HCT116 (cell line): ENCODE results near the gene SORCS2. TPM values are rescaled to one million over a fixed set of nuclear protein-coding genes. Genes with fewer than 3 reads are reported as not detected.

ENCODE experiments used
- ATAC-seq: fragments of 200-7000 bp; cut with Tn5 transposase; 2 replicates; pipeline ENCODE4 v1.9.1; 2020; ENCODE audit warnings: mild to moderate bottlenecking, moderate library complexity
- BruUV-seq: library from RNA; stranded (reverse); fragments of 400-500 nt; replicated peaks from 2 replicates; lab custom pipeline; 2021; lab: Mats Ljungman, UMichigan
- CTCF ChIA-PET: fragments of 300-600 bp; sonication (Branson Sonifier 250); formaldehyde crosslinking; loops from one replicate; lab custom pipeline; 2021; ENCODE audit warnings: antibody characterized with exemption; lab: Charles Lee
- POLR2A ChIA-PET: fragments of 300-600, 350-600 bp; sonication (Branson Sonifier 250); formaldehyde crosslinking; loops from one replicate; lab custom pipeline; 2021; ENCODE audit warnings: antibody characterized with exemption; lab: Charles Lee
- RAD21 ChIA-PET, 2 experiments: fragments of 300-600 bp; sonication (Branson Sonifier 250); formaldehyde crosslinking; loops; one replicate each; lab custom pipeline; 2023; ENCODE audit warnings: low total read pairs in 2 of 2; ENCODE audit not compliant: uncharacterized antibody in 2 of 2, unreplicated experiment in 2 of 2, low non-redundant PET in 1 of 2; lab: Charles Lee
- DNase-seq: peaks from one replicate; pipeline ENCODE4 v3.0.0-alpha.2; 2010; ENCODE audit warnings: low read depth, low spot score
- H2AFZ ChIP-seq: fragments of 200-600 bp; shearing (Covaris generic), sonication (generic); 2 replicates; pipeline ENCODE4 v1.6.1; 2017; ENCODE audit warnings: low read depth, mixed run types, mixed read lengths, antibody characterized with exemption, low read length; ENCODE audit not compliant: poor library complexity, severe bottlenecking
- H3K27ac ChIP-seq: 2 replicates; pipeline ENCODE4 v1.5.1; 2012; ENCODE audit warnings: low read depth, low read length
- H3K27me3 ChIP-seq: fragments of 200-600 bp; sonication (generic); 2 replicates; pipeline ENCODE4 v1.6.1; 2016; ENCODE audit warnings: mixed run types, low read length, mixed read lengths; ENCODE audit not compliant: insufficient read depth
- H3K36me3 ChIP-seq, 2 experiments: fragments of 200-500 bp in 1 of 2; fragments of 200-600 bp in 1 of 2; sonication (Bioruptor generic) in 1 of 2; sonication (generic) in 1 of 2; 2 replicates each; pipeline versions ENCODE4 v1.5.1 to v1.6.1; 2014 to 2016; ENCODE audit warnings: low read length in 2 of 2, inconsistent platforms in 1 of 2, mixed read lengths in 1 of 2, mixed run types in 1 of 2; ENCODE audit not compliant: insufficient read depth in 2 of 2, control insufficient read depth in 1 of 2
- H3K4me1 ChIP-seq, 2 experiments: fragments of 200-600 bp in 1 of 2; sonication (generic) in 1 of 2; 2 replicates each; pipeline versions ENCODE4 v1.5.1 to v1.6.1; 2012 to 2017; ENCODE audit warnings: low read length in 2 of 2, inconsistent platforms in 1 of 2, mild to moderate bottlenecking in 1 of 2, mixed read lengths in 1 of 2, mixed run types in 1 of 2, moderate library complexity in 1 of 2; ENCODE audit not compliant: insufficient read depth in 2 of 2, control insufficient read depth in 1 of 2
- H3K4me2 ChIP-seq: fragments of 200-600 bp; sonication (generic); 2 replicates; pipeline ENCODE4 v1.6.1; 2017; ENCODE audit warnings: mixed run types, low read length, mixed read lengths
- H3K4me3 ChIP-seq, 2 experiments: fragments of 200-600 bp in 1 of 2; sonication (generic) in 1 of 2; replicated peaks in 1 of 2; 2 replicates each; pipeline ENCODE4 v1.5.1; 2011 to 2016; ENCODE audit warnings: low read length in 2 of 2, control low read depth in 1 of 2, low read depth in 1 of 2, mild to moderate bottlenecking in 1 of 2, mixed read lengths in 1 of 2, mixed run types in 1 of 2
- H3K79me2 ChIP-seq: fragments of 200-600 bp; sonication (generic); 2 replicates; pipeline ENCODE4 v1.6.1; 2017; ENCODE audit warnings: mild to moderate bottlenecking, mixed run types, low read length, moderate library complexity, mixed read lengths; ENCODE audit not compliant: insufficient read depth
- H3K9ac ChIP-seq: fragments of 200-600 bp; sonication (generic); 2 replicates; pipeline ENCODE4 v1.6.1; 2016; ENCODE audit warnings: low read length, mixed read lengths
- H3K9me2 ChIP-seq: fragments of 200-600 bp; sonication (generic), shearing (Covaris generic); 2 replicates; pipeline ENCODE4 v1.6.1; 2017; ENCODE audit warnings: mixed run types, mild to moderate bottlenecking, moderate library complexity; ENCODE audit not compliant: insufficient read depth
- H3K9me3 ChIP-seq, 2 experiments: fragments of 200-500 bp in 1 of 2; fragments of 200-600 bp in 1 of 2; sonication (Bioruptor generic) in 1 of 2; sonication (generic) in 1 of 2; 2 replicates each; pipeline ENCODE4 v1.6.1; 2014 to 2017; ENCODE audit warnings: low read length in 2 of 2, mixed read lengths in 2 of 2, inconsistent platforms in 1 of 2, low read depth in 1 of 2, mild to moderate bottlenecking in 1 of 2, mixed run types in 1 of 2, moderate library complexity in 1 of 2; ENCODE audit not compliant: control insufficient read depth in 1 of 2, insufficient read depth in 1 of 2
- H4K20me1 ChIP-seq: fragments of 200-600 bp; sonication (generic), shearing (Covaris generic); 2 replicates; pipeline ENCODE4 v1.6.1; 2017; ENCODE audit warnings: mixed run types, mild to moderate bottlenecking, moderate library complexity; ENCODE audit not compliant: insufficient read depth
- ATF3 ChIP-seq: IDR thresholded peaks from 2 replicates; pipeline ENCODE4 v1.6.1; 2012
- CEBPB ChIP-seq: IDR thresholded peaks from 2 replicates; pipeline ENCODE4 v1.6.1; 2012; ENCODE audit warnings: low read depth
- EGR1 ChIP-seq: IDR thresholded peaks from 2 replicates; pipeline ENCODE4 v1.6.1; 2012; ENCODE audit warnings: low read depth
- EZH2 ChIP-seq: fragments of 200-600 bp; sonication (generic); IDR thresholded peaks from 2 replicates; pipeline ENCODE4 v1.6.1; 2017; ENCODE audit warnings: antibody characterized with exemption, mixed run types
- EZH2phosphoT487 ChIP-seq: fragments of 200-600 bp; IDR thresholded peaks from 2 replicates; pipeline ENCODE4 v1.6.1; 2018; ENCODE audit warnings: antibody characterized with exemption, borderline replicate concordance
- FOSL1 ChIP-seq: IDR thresholded peaks from 2 replicates; pipeline ENCODE4 v1.6.1; 2012; ENCODE audit warnings: low read depth
- MAX ChIP-seq: IDR thresholded peaks from 2 replicates; pipeline ENCODE4 v1.6.1; 2012
- POLR2A ChIP-seq: IDR thresholded peaks from 2 replicates; pipeline ENCODE4 v1.7.0; 2011; ENCODE audit warnings: borderline replicate concordance; ENCODE audit not compliant: insufficient read depth, insufficient read length; ENCODE audit errors: extremely low read depth
- POLR2AphosphoS5 ChIP-seq: IDR thresholded peaks from 2 replicates; pipeline ENCODE4 v1.6.1; 2011; ENCODE audit warnings: mild to moderate bottlenecking, low read depth, low read length, moderate library complexity
- RAD21 ChIP-seq: IDR thresholded peaks from 2 replicates; pipeline ENCODE4 v1.6.1; 2012; ENCODE audit warnings: low read depth, mild to moderate bottlenecking
- REST ChIP-seq: IDR thresholded peaks from 2 replicates; pipeline ENCODE4 v1.6.1; 2012; ENCODE audit warnings: low read depth
- SIN3A ChIP-seq: IDR thresholded peaks from 2 replicates; pipeline ENCODE4 v1.6.1; 2012; ENCODE audit warnings: low read depth
- SP1 ChIP-seq: IDR thresholded peaks from 2 replicates; pipeline ENCODE4 v1.6.1; 2012; ENCODE audit warnings: low read depth
- SRF ChIP-seq: IDR thresholded peaks from 2 replicates; pipeline ENCODE4 v1.6.1; 2012; ENCODE audit warnings: low read depth
- YY1 ChIP-seq: IDR thresholded peaks from 2 replicates; pipeline ENCODE4 v1.6.1; 2011; ENCODE audit warnings: low read length, low read depth, moderate library complexity, mild to moderate bottlenecking; ENCODE audit not compliant: insufficient replicate concordance; ENCODE audit errors: extremely low read depth
- ZNF274 ChIP-seq: fragments of 200-500 bp; sonication (Bioruptor generic); IDR thresholded peaks from 2 replicates; pipeline ENCODE4 v1.6.1; 2014; ENCODE audit warnings: mild to moderate bottlenecking, low read depth, low read length, inconsistent platforms
- intact Hi-C: fragments of 100-400 bp; cut with micrococcal nuclease; formaldehyde crosslinking; loops from 2 replicates; pipeline ENCODE4 v1.10.0; 2022
- total RNA-seq: library from RNA; stranded (reverse); gene quantifications from one replicate; pipeline ENCODE4 v1.2.1, GENCODE V29; 2021; ENCODE audit not compliant: unreplicated experiment

SORCS2 gene
- total RNA-seq, 1 experiment from 2014 or later: 0.37 TPM

GRCh38 chr4:7637139-7637538, 444.8 kb downstream of the SORCS2 start (continued):
- TF ChIP-seq FOSL1 (no peak), ZNF274 (no peak), ATF3 (no peak), POLR2AphosphoS5 (no peak), EZH2phosphoT487 (no peak), MAX (no peak), SRF (no peak)

- no peak overlapping the region for H3K9ac ChIP-seq
- no peaks in the 10 kb centered on the region for H3K9me2 ChIP-seq
- no peak overlapping the region for H2AFZ ChIP-seq
- intact Hi-C loops: no loop called here
- DNase-seq (no peak), ATAC-seq (no peak)
- BruUV-seq: no TSS peak
- peaks cover 19% of the 10 kb centered on the region for H3K27me3 ChIP-seq
- H3K4me1 ChIP-seq: no peaks in the 10 kb centered on the region
- no peaks in the 10 kb centered on the region for H4K20me1 ChIP-seq
- ChIA-PET RAD21 (no interaction called here), POLR2A (no interaction called here), CTCF (no interaction called here)
- H3K4me3 ChIP-seq: no peak overlapping the region
- no peak overlapping the region for H3K27ac ChIP-seq
- no peaks in the 10 kb centered on the region for H3K9me3 ChIP-seq
- H3K4me2 ChIP-seq: no peak overlapping the region
- no peak for TF ChIP-seq SIN3A
- TF ChIP-seq SRF: no peak
- no peak for TF ChIP-seq FOSL1
- TF ChIP-seq POLR2A: no peak
- TF ChIP-seq EGR1: no peak
- no peak for TF ChIP-seq EZH2
- no peak for TF ChIP-seq POLR2AphosphoS5
- TF ChIP-seq SP1: no peak
- TF ChIP-seq CEBPB: no peak
- TF ChIP-seq ATF3: no peak
- no peak for TF ChIP-seq RAD21
- TF ChIP-seq YY1: no peak
- TF ChIP-seq REST: no peak
- no peaks in the 10 kb centered on the region for H3K79me2 ChIP-seq
- H3K36me3 ChIP-seq: no peaks in the 10 kb centered on the region
Observed at GRCh38 chr4:7637971-7638370, 445.6 kb downstream of the SORCS2 start.
